Measurements from ENCODE around the gene ADAMTS16. TPM values are rescaled to one million over a fixed set of nuclear protein-coding genes. Genes with fewer than 3 reads are reported as not detected.

ADAMTS16 gene
- total RNA-seq, 2 experiments from 2014 or later = not detected

DNA sequence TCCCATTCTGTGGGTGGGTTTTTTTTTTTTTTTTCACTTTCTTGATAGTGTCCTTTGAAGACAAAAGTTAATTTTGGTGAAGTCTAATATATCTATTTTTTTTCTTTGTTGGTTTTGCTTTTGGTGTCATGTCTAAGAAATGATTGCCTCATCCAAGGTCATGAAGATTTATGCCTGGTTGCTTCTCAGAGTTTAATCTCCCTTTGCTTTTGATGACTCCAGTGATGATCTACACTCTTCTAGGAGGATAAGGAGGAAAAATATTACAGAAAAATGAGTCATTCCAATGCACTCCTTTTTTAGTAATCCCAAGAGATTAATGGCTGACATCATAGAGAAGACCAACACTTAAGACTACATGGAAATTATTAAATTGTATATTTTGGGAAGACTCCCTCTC, 202.7 kb downstream of the ADAMTS16 start:
- Mint-ChIP-seq H3K4me3 (no peak overlapping the region), H3K9me3 (no peaks in the 10 kb centered on the region), H3K4me1 (ENCODE audit: low read depth) (no peaks in the 10 kb centered on the region), H3K27me3 (peaks cover 3% of the 10 kb centered on the region), H3K36me3 (no peaks in the 10 kb centered on the region), H3K27ac (no peak overlapping the region)
- DNase-seq = no peak
- intact Hi-C loops (cut with micrococcal nuclease) = no loop called here
- CTCF ChIA-PET = no interaction called here
- POLR2A ChIA-PET = no interaction called here

DNA sequence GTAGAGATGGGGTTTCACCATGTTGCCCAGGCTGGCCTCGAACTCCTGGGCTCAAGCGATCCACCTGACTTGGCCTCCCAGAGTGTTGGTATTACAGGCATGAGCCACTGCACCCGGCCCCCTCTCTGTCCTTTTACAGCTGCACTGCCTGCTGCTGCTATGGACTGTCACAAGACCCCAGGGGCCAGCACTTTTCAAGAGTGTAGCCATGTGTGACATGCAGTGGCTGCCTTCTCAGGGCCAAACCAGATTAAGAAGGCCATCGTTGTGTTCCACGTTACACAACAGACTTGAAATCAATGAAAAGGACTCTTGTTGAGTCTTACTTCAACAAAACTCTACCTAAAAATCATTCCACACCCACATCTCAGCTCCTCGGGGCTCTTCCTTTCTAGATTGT, 203.4 kb downstream of the ADAMTS16 start:
- ChIA-PET CTCF (interaction anchor here (0.6 kb wide), 1 partner anchor 443 kb away, joined by 3 read pairs; no protein-coding TSS in a partner anchor), POLR2A (no interaction called here)
- Mint-ChIP-seq H3K4me1 (ENCODE audit: low read depth) (peaks cover 3% of the 10 kb centered on the region), H3K9me3 (no peaks in the 10 kb centered on the region), H3K27me3 (peaks cover 4% of the 10 kb centered on the region), H3K27ac (no peak overlapping the region), H3K36me3 (no peaks in the 10 kb centered on the region), H3K4me3 (no peak overlapping the region)
- no peak for DNase-seq
- intact Hi-C loops (cut with micrococcal nuclease) = no loop called here

DNA sequence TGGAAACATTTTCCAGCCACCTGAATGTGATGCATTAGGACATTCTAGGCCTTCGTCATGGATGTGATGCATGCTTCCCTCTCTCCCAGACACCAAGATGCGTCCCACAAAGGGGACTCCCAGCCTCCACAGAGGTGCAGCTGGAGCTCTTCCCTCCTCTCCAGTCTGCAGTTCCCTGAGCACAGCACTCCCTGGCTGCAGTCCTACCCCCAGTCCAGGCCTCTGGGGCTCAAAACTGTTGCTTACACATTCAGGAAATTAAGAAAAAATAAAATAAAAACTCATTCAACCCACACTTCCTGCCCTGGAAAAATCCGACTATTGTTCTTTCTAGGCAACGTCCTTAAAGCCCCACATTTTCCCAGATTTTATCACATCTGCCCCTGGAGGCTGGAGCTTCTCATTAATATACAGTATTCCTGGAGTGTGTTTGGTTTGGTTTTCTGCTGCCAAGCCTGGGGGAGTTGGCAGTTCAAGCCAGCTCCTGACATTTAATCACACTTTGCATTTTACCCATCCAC, 204.0 kb downstream of the ADAMTS16 start:
- POLR2A ChIA-PET = no interaction called here
- no peaks in the 10 kb centered on the region for H3K9me3 Mint-ChIP-seq
- peaks cover 4% of the 10 kb centered on the region for H3K27me3 Mint-ChIP-seq
- H3K27ac Mint-ChIP-seq = no peak overlapping the region
- CTCF ChIA-PET = no interaction called here
- no peak for DNase-seq
- no peaks in the 10 kb centered on the region for H3K36me3 Mint-ChIP-seq
- intact Hi-C loops (cut with micrococcal nuclease) = no loop called here
- peaks cover 3% of the 10 kb centered on the region for H3K4me1 Mint-ChIP-seq (ENCODE audit: low read depth)
- no peak overlapping the region for H3K4me3 Mint-ChIP-seq

DNA sequence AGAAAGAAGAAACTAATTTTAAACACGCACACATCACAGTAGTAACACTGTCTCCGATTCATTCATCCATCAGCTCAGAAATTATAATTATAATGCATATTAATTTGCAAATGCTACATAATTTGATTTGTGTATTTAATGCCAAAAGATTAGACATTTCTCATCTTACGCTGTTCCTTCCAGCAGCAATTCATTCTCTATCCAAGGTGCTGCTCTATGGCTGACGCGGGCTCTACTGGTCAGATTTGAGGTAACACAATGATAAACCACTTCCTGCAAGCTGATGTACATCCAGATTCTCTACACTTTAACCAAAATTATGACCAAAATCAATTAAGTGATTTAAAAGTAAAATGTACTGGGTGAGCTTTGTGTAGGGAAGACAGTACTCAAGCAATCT, 204.5 kb downstream of the ADAMTS16 start:
- Mint-ChIP-seq H3K36me3 (no peaks in the 10 kb centered on the region), H3K9me3 (no peaks in the 10 kb centered on the region), H3K27ac (no peak overlapping the region), H3K4me3 (no peak overlapping the region), H3K4me1 (ENCODE audit: low read depth) (peaks cover 3% of the 10 kb centered on the region), H3K27me3 (peaks cover 4% of the 10 kb centered on the region)
- intact Hi-C loops (cut with micrococcal nuclease) = no loop called here
- no peak for DNase-seq
- POLR2A ChIA-PET = no interaction called here
- CTCF ChIA-PET = no interaction called here

DNA sequence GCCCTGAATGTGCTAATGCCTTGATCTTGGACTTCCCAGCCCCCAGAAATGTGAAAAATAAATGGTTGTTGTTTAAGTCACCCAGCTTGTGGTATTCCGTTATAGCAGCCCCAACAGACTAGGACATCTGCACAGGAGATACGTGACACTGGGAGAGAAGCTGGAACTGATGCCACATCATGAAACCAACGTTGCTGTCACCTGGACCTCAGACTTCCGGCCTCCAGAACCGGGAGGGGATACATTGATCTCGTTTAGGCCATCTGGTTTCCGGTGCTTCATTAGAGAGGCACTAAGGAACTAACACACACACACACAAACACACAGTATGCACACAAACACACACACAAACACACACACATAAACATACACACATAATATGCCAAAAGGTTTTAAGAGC, 207.3 kb downstream of the ADAMTS16 start:
- Mint-ChIP-seq H3K9me3 (no peaks in the 10 kb centered on the region), H3K36me3 (no peaks in the 10 kb centered on the region), H3K27ac (no peak overlapping the region), H3K27me3 (peaks cover 4% of the 10 kb centered on the region), H3K4me1 (ENCODE audit: low read depth) (peaks cover 3% of the 10 kb centered on the region), H3K4me3 (no peak overlapping the region)
- ChIA-PET POLR2A (no interaction called here), CTCF (no interaction called here)
- intact Hi-C loops (cut with micrococcal nuclease) = no loop called here
- DNase-seq = no peak

DNA sequence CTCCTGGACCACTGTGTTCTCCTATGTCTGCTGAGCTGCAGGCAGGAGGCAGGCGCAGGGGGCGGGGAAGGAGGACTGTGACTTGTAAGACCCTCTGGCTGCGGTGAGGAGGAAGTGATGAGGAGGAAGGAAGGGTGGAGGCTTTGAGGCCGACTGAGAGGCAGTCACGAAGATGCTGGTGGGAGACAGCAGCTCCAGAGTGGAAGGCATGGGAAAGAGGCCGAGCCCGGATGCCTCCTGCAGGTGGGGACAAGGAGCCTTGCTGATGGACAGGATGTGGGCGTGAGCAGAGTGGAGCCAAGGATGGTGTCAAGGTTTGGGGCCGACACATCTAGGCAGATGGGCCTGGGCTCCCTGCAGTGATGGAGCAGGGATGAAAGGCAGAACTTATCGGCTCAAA, 208.0 kb downstream of the ADAMTS16 start:
- DNase-seq = no peak
- CTCF ChIA-PET = no interaction called here
- Mint-ChIP-seq H3K4me1 (ENCODE audit: low read depth) (peaks cover 3% of the 10 kb centered on the region), H3K9me3 (no peaks in the 10 kb centered on the region), H3K4me3 (no peak overlapping the region), H3K27me3 (peaks cover 4% of the 10 kb centered on the region), H3K36me3 (no peaks in the 10 kb centered on the region), H3K27ac (no peak overlapping the region)
- intact Hi-C loops (cut with micrococcal nuclease) = no loop called here
- POLR2A ChIA-PET = no interaction called here

DNA sequence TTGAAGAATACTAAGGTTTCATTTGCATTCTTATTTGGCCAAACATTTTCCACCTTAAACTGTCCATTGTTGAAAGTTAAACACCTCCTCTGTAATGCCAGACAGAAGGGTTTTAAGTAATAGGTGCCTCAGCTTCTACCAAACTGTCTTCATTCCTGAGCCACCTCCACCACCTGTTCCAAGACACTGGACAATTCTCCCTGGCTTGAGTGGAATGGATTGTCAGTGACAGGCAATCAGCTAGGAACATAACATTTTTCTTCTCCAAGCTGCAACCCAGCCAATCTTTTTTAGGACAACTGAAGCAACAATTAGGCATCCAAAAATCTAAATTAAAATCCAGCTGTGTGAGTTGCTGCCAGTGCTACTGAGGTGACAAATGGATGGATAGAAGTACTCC, 208.4 kb downstream of the ADAMTS16 start:
- no peaks in the 10 kb centered on the region for H3K36me3 Mint-ChIP-seq
- no peak overlapping the region for H3K27ac Mint-ChIP-seq
- POLR2A ChIA-PET = no interaction called here
- intact Hi-C loops (cut with micrococcal nuclease) = no loop called here
- DNase-seq = no peak
- H3K27me3 Mint-ChIP-seq = peaks cover 4% of the 10 kb centered on the region
- no peaks in the 10 kb centered on the region for H3K9me3 Mint-ChIP-seq
- peaks cover 3% of the 10 kb centered on the region for H3K4me1 Mint-ChIP-seq (ENCODE audit: low read depth)
- no peak overlapping the region for H3K4me3 Mint-ChIP-seq
- CTCF ChIA-PET = no interaction called here

DNA sequence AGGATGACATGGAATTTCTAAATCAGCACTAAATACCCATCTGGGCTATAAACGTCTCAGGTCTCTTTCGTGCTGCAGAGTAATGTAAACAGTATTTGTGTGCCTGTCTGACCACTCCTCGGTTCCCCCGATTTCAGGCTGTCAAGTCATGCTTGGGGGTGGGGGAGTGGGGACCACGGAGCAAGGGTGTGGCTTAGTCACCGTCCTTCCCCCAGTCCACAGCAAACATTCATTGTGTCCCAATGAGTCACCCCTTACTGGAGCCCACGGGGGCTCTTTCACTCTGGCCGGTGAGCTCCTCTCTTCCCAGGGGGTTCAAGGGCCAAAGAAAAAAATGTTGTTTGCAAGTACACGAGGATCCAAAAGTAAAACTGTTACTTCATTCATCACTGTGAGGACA, 210.0 kb downstream of the ADAMTS16 start:
- no peak overlapping the region for H3K27ac Mint-ChIP-seq
- intact Hi-C loops (cut with micrococcal nuclease) = no loop called here
- peaks cover 3% of the 10 kb centered on the region for H3K4me1 Mint-ChIP-seq (ENCODE audit: low read depth)
- H3K9me3 Mint-ChIP-seq = no peaks in the 10 kb centered on the region
- H3K27me3 Mint-ChIP-seq = peaks cover 2% of the 10 kb centered on the region
- H3K36me3 Mint-ChIP-seq = no peaks in the 10 kb centered on the region
- ChIA-PET POLR2A (no interaction called here), CTCF (no interaction called here)
- no peak overlapping the region for H3K4me3 Mint-ChIP-seq
- DNase-seq = no peak

DNA sequence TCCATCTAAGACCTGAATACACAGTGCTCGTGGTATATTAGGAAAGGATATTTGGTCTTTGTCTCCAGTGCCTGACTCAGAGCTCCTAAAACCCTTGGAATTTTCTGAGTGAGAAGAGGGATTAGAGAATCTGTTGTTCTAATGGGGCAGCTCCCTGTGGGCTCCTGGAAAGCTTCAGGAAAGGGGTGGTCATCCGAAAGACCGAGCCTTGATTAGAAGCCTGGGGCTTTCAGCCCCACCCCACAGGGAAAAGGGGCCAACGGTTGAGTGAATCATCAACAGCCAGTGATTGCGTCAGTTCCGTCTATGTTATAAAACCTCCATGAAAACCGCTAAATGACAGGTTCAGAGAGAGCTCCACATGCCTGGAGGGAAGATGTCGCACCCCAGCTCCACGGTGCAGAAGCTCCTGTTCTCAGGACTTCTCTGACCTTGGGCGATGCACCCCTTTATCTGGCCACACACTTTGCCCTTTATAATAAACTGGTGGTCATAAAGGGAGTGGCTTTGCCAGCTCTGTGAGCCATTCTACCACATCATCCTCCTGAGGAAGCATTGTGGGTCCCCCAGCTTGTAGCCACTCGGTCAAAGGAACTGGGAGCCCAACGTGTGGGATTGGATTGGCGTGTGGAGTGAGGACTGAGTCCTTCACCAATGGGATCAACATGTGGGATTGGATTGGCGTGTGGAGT, 211.3 kb downstream of the ADAMTS16 start:
- peaks cover 2% of the 10 kb centered on the region for H3K27me3 Mint-ChIP-seq
- intact Hi-C loops (cut with micrococcal nuclease) = no loop called here
- peaks cover 3% of the 10 kb centered on the region for H3K4me1 Mint-ChIP-seq (ENCODE audit: low read depth)
- H3K4me3 Mint-ChIP-seq = no peak overlapping the region
- ChIA-PET POLR2A (no interaction called here), CTCF (no interaction called here)
- no peaks in the 10 kb centered on the region for H3K36me3 Mint-ChIP-seq
- H3K9me3 Mint-ChIP-seq = no peaks in the 10 kb centered on the region
- no peak overlapping the region for H3K27ac Mint-ChIP-seq
- no peak for DNase-seq

DNA sequence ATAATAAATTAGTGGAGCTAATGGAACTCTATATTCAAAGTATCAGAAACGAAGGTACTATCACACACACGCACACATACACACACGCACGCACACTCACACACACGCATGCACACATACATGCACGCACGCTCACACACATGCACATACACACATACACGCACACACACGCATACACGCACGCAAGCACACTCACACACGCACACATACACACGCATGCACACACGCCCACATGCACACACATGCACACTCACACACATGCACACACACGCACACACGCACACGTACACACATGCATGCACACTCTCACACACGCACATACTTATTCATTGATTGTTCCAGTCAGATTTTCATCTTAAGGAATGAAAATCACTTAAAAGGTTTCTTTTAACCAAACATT, 212.5 kb downstream of the ADAMTS16 start:
- Mint-ChIP-seq H3K36me3 (no peaks in the 10 kb centered on the region), H3K4me1 (ENCODE audit: low read depth) (peaks cover 3% of the 10 kb centered on the region), H3K4me3 (no peak overlapping the region), H3K27ac (no peak overlapping the region), H3K9me3 (no peaks in the 10 kb centered on the region), H3K27me3 (peaks cover 2% of the 10 kb centered on the region)
- ChIA-PET POLR2A (no interaction called here), CTCF (no interaction called here)
- no peak for DNase-seq
- intact Hi-C loops (cut with micrococcal nuclease) = no loop called here

DNA sequence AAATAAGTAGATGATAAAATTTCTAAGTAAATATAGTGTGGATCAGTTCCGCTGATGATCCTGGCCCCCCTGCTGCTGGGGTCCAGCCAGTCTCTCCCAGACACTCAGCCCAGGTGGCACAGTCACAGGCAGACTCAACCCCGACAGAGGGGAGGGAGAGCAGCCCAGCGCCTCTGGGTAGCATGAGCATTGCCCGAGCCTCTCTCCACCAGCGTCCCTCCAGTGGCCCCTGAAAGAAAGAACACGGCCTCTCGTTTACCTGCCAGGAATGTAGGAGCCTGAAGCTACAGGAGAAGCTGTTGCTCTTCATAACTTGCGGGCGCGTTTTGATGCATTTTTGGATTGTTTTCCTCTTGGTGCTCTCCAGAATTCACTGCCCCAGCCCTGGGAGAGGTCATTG, 213.6 kb downstream of the ADAMTS16 start:
- intact Hi-C loops (cut with micrococcal nuclease) = no loop called here
- H3K4me3 Mint-ChIP-seq = no peak overlapping the region
- H3K4me1 Mint-ChIP-seq (ENCODE audit: low read depth) = no peaks in the 10 kb centered on the region
- no peaks in the 10 kb centered on the region for H3K36me3 Mint-ChIP-seq
- CTCF ChIA-PET = no interaction called here
- no peak for DNase-seq
- H3K27ac Mint-ChIP-seq = no peak overlapping the region
- no peaks in the 10 kb centered on the region for H3K27me3 Mint-ChIP-seq
- H3K9me3 Mint-ChIP-seq = no peaks in the 10 kb centered on the region
- POLR2A ChIA-PET = no interaction called here

DNA sequence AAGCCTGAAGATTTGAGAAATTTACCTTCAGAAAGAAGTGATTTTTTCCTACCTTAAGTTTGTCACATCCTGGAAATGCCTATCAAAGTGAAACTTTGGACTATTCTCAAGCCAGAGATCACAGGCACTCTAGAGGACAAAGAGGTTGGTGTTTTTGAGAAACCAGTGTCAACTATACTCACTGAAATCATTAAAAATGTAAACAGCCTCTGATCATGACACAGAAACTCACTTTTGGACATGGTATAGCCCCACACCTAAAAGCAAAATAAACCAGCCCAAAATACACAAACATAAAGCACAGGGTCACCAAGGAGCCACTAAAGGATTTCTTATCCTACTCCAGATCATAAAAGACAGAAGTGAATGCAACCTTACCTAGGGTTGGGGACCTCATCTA, 216.6 kb downstream of the ADAMTS16 start:
- Mint-ChIP-seq H3K9me3 (no peaks in the 10 kb centered on the region), H3K4me1 (ENCODE audit: low read depth) (no peaks in the 10 kb centered on the region), H3K27me3 (no peaks in the 10 kb centered on the region), H3K4me3 (no peak overlapping the region), H3K27ac (no peak overlapping the region), H3K36me3 (no peaks in the 10 kb centered on the region)
- CTCF ChIA-PET = no interaction called here
- intact Hi-C loops (cut with micrococcal nuclease) = no loop called here
- no peak for DNase-seq
- POLR2A ChIA-PET = no interaction called here

DNA sequence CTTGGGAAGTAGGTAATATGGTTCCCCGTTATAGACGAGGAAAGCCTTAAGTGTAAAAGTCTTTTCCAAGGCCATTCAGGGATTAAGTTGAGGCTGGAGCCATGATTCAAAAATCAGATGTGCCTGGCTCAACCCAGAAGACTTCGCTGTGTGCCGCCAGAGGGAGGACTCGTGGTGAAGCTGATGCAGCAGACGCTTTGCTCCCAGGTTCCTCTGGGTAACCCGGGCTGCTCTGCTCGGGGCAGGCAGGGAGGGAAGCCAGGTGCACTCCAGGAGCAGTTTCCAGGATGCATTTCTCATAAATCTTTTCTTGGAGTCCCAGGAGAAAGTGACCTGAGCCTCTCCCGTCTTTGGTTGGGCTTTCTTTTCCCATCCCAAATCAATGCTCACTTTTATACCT, 219.5 kb downstream of the ADAMTS16 start:
- no peak overlapping the region for H3K4me3 Mint-ChIP-seq
- POLR2A ChIA-PET = no interaction called here
- H3K27ac Mint-ChIP-seq = no peak overlapping the region
- CTCF ChIA-PET = no interaction called here
- intact Hi-C loops (cut with micrococcal nuclease) = no loop called here
- no peaks in the 10 kb centered on the region for H3K36me3 Mint-ChIP-seq
- DNase-seq = no peak
- no peaks in the 10 kb centered on the region for H3K9me3 Mint-ChIP-seq
- H3K27me3 Mint-ChIP-seq = no peaks in the 10 kb centered on the region
- no peaks in the 10 kb centered on the region for H3K4me1 Mint-ChIP-seq (ENCODE audit: low read depth)

Measured in activated CD4-positive, alpha-beta memory T cell treated with anti-CD3 and anti-CD28 coated beads for 36 hours (primary cell).